GM21825 (cell line): ENCODE results near the gene NAP1L4.
A peak's percentile ranks its signal among the peaks of the same experiment; 100 is the strongest.

Source experiments
- ATAC-seq: cut with Tn5 transposase; IDR thresholded peaks from one replicate; pipeline ENCODE4 v1.9.1; 2021; ENCODE audit warnings: mild to moderate bottlenecking, moderate library complexity; ENCODE audit not compliant: unreplicated experiment

Gene NAP1L4

DNA sequence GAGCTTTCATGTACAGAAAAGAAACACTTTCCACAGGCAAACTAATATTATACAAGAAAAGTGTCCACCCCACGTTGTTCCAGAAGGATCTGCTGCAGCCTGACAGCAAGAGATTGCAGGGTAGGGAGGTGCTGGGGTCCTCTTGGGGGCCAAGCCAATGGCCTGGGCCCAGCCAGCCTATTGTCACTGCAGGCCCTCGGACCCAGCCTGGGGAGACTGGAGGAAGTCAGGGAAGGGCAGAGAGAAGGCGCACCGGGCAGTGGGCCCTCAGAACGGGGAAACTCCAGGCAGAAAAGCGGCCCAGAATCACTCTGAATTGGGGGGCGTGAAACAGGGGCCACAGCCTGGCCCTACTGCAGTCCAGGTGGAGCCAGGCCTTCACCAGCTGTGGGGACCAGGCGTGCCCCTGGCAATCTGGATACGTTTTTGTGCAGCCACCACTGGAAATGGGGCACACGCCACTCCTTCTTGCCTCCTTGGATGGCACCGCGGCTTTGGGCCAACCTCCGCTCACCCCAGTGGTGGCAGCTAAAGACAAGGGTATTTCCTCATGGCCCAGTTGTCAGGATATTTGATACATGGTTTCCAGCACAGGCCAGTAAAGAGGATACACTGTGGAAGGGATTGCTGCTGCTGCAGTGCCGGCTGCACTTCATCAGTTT lies 3.9 kb upstream of the NAP1L4 start:
- no peak for ATAC-seq

DNA sequence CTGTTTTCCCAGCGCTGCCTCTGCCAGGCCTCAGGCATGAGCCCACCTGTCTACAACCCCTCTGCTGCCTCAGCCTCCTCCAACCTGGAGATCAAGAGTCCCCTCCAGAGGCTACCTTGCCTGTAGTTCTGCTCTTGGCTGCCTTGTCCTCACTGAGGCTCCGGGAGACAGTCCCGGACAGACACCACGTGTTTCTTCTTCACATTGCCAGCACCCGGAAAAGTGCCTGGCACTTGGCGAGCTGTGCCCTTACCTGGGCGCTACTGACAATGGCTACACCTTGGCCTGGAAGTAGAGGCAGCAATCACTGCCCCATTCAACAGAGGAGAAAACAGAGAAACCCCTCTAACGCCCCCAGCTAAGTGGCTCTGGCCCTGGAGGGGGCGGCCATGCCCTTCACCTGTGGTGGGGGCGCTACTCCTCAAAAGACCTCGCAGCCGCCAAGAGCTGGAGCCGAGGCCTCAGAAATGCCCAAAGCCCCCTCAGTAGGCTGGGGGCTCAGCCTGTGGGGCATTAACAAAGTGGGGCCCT lies 3.0 kb upstream of the NAP1L4 start:
- ATAC-seq = no peak

DNA sequence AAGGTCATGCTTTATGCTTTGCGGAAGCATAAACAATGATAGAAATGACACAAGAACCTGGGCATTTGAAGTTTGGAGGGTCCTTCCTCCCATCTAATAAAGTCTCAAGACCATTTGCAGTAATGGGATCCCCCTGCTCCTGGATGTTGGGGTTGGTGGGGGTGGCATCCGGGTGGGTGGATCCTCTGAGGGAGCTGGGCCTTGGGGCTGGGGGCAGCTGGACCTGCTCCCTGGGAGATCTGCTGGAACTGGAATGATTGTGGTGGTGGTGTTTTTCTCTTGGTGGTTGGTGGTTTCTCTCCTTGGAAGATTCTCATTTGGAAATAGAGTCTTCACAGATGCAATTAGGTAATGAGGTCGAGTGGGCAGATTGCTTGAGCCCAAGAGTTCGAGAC lies 2.2 kb upstream of the NAP1L4 start:
- ATAC-seq = no peak

DNA sequence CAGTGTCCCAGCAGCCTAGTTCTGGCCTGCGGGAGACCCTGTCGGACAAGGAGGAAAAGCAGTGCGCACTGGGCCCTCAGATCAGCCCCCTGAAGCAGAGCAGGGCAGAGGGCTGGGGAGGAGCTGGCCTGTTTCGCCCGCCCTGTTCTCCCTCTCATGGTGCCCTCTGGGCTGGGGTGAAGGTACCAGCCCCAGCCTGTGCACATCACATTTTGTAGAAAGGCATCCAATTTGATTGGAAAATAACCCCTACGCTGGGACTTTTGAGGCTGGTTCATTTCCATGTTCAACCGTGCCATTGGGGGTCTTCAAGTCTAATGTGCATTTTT lies 832 bp upstream of the NAP1L4 start:
- ATAC-seq = no peak

DNA sequence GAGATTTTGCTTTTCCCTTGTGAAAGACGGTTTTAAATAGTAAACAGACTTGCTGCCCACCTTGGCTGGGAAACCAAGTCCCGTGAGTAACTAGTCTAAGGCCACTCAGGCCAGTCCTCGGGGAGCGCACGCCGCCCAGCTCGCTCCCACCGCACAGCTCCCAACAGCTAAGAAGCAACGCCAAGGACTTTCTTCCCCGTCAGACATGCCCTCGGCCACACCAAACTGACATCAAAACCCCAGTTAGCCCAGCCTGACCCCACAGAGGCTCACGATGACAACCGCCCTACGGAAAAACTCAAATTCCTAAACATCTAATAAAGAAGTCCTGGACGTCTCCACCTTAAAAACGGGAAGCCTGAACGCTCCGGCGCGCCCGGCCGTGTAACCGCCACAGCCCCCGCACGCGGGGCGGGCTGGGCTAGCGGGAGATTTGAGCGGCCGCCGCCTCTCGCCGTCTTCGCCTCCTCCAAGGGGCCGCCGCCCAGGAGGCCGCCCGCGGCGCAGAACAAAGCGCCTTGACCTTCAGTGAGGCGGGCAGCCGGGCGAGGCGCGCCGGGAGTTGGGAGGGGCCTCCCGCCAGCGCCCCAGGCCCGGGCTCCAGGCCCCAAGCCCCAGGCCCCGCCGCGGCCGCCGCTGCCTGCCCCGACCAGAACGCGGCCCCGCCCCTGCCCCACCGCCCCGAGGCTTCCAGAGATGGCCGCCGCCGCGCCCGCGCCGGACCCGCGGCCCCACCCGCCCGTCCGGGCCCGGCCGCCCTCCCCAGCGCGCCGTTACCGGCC lies 486 bp downstream of the NAP1L4 start:
- ATAC-seq = peak; percentile 31

DNA sequence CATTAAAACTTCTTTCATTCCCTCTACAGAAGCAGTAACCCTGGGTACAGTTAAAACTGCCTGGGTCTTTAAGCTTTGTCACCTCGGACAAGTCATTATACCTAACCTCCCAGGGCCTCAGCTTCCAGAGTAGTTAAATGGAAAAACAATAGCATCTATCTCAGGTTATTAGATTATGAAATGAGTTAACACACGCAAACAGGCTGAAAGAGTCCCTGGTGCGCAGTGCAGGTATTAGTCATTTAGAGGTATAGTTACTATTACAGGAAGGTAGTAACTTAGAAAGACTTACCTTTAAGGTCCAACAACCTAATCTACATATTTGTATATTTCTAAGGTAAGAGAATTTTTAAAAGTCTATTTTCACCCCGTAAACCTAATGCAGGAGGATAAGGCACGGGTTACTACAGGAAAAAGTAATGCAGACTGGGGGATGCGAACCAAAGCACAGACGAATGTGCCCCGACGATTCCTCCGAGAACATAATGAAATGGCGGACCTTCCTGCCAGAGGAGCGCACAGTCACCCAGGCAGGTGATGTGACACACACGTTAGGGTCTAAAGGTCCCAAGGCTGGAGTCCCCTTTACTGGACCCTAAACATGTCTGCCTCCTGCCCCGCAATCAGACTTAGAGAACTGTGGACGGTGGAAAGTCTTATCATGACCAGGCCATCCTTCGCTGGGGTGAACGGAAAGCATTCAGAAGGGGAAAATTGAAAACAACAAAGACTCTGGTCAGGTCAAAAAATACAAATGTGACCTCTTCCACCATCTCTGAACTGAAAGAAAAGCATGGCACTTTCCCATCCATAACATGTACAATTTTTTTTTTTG lies 1.3 kb downstream of the NAP1L4 start:
- ATAC-seq = no peak

DNA sequence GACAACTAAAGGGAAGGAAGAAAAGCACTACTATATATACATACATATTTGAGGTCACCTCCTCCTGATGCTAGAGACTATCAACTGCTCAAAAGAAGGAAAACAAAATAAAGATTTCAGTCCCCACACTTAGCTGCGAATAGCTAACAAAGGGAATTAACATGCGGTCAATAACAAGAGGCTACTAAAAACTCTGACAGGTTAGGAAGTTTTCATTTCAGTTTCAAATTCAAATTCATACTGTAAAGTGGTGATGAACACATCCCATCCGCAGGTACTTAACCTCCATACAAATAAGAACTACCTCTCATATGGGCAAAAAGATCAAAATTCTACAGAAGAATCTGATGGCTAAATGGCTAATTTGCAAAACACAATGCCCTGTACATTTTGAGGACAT lies 2.6 kb downstream of the NAP1L4 start:
- ATAC-seq = no peak

DNA sequence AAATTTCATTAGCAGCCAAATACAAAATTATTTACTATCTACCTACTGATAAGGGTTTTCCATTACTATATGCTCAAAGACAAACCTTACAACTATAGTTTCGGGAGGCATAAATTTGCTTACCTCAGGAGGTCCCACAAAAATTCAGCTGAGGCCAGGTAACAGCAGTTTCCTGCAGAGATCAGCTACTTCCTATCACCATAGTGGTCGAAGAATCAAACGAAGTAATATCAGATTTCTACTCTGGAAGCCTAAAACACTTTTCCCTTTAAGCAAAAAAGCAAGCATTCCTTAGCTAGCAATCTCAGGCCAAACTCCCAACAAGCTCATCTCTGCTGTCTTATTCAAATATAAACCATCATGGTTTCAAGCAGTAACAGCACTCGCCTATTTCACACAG lies 3.1 kb downstream of the NAP1L4 start:
- ATAC-seq = no peak

DNA sequence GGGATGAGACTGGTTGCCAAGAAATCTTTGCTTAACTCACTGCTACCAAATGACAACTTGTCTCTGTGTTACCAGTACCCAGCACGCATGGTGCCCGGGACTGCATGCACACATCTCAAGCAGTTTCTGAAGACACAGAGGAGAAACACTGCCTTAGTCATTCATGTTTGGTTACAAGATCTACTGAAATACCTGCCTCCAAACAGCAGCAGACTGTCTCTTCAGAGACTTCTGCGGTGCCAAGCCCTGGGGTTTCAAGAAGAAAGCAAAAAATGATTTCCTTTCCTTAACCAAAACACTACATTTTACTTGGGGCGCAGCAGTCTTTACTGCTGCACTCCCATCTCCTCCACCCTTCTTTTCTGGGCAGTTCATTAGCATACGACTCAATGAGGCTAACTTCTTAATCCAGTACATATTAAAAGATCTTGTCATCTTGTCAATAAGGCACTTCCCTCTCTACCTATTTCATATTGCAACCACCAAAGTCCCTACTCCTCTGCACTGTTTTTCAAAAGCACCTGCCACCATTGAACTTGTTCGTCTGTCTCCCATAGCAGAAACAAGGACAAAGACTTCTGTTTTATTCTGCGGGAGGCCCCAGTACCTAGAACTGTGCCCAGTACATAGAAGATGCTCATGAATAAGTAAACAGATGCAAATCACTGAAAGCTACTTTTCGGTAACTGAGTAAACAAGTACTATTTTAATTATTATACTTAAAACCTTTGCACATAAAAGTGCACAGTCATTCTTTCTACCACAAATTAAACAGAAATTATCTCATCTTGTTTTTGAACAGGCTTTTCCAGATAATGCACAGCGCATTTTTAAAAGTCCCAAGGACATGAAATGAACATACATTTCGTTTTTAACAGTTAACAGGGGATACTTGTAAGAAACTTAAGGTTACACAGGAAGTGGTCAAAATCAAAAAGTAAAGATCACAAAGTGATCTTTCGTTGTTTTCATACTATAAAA lies 4.0 kb downstream of the NAP1L4 start:
- no peak for ATAC-seq

DNA sequence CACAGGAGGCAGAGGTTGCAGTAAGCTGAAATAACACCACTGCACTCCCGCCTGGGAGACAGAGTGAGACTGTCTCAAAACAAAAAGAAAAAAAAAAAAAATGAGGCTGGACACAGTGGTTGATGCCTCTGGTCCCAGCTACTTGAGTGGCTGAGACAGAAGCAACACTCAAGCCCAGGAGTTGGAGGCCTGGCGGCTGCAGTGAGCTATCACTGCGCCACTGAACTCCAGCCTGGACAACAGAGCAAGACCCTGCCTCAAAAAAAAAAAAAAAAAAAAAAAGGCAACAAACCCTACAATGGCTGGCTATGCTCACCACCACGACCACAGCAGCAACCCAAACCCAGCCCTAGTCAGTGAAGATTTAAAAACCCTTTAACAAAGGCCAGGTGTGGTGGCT lies 8.2 kb downstream of the NAP1L4 start:
- ATAC-seq = no peak

DNA sequence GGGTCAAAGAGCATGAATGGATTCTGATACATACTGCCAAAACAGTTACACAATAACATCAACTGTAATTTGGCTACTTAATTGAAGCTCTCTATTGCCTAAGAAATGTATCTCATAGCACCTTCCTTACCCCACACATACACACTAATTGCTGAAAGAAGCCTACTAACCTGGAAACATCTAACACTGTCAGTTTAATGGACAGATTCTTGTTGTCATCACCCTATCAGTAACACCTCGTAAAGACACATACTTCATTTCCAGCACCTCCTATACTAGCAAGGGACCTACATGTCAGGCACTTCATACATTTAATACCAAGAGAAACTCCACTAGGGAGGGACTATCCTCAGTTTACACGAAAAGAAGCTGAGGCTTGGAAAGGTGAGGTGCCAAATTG lies 9.9 kb downstream of the NAP1L4 start:
- ATAC-seq = no peak

DNA sequence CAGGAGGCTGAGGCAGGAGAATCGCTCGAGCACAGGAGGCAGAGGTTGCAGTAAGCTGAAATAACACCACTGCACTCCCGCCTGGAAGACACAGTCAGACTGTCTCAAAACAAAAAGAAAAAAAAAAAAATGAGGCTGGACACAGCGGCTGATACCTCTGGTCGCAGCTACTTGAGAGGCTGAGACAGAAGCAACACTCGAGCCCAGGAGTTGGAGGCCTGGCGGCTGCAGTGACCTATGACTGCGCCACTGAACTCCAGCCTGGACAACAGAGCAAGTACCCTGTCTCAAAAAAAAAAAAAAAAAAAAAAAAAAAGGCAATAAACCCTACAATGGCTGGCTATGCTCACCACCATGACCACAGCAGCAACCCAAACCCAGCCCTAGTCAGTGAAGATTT lies 11.0 kb downstream of the NAP1L4 start:
- ATAC-seq = no peak

DNA sequence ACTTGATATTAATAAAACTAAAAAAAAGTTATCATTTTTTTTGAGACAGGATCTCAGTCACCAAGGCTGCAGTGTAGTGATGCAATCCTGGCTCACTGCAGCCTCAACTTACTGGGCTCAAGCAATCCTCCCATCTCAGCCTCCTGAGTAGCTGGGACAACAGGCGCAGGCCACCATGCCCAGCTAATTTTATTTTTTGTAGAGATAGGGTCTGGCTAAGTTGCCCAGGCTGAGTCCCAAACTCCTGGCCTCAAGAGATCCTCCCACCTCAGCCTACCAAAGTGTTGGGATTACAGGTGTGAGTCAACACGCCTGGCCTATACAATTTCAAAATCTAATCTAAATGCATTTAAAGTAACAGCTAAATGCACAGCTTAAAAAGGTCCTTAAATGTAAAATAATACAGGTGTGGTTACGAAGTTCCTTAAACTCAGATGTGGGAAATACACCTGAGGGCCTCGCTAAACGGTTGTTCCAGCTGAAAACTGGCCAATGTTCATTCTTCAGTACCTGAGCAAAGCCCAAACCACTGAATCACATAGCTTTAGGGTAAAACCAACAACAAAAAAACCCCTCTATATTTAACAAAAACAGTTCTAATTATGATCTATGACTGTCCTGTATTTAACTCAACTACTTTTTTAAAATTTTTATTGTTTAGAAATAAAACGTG lies 11.8 kb downstream of the NAP1L4 start:
- ATAC-seq = no peak

DNA sequence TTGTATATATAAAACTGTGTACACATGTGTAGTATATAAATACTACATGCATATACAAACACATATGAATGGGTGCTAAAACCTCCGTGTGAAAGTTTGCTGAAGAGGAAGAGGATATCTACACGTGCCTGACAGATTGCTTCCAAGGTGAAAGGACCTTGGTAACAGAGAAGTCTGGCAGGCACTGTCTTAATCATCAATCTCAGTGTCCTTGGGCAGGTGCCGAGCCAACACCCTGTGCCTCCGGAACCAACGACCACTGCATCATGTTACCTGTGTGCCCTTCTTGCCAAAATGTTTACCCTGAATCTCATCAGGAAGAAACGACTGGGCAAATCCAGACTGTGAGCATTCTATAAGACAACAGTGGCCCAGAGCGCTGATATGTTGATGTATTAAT lies 15.0 kb downstream of the NAP1L4 start:
- ATAC-seq = no peak

DNA sequence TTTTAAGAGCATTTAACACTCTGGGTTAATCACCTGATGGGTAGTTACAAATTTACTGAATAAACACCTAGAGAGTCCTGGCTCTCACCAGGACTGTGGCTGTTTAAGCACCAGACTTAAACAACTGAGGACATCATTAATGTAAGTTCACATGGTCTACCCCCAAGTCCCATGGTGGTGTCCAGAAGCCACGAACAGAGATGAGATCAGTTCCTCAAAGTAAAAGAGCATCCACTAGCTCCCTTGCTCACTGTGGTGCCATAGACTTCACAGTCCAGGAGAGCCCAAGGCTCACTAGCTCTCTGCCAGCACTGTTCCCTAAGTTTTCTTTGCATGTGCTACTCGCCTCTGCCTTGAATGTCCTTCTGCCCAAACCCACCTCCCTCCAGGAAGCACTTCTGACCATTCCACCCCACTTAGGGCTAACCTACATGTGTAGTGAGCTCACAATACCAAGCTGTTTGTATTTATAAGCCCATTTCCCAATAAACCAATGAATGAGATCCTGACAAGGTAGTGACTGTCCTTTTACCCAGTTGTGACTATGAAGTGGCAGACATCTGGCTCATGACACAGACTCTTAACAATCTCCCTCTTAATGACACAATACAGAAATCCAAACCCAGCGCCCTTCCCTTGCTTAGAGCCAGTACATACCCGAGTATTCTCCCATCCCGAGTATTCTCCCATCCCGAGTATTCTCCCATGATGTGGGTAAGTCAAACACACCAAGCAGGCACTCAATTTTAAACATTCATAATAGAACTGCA lies 15.7 kb downstream of the NAP1L4 start:
- no peak for ATAC-seq

DNA sequence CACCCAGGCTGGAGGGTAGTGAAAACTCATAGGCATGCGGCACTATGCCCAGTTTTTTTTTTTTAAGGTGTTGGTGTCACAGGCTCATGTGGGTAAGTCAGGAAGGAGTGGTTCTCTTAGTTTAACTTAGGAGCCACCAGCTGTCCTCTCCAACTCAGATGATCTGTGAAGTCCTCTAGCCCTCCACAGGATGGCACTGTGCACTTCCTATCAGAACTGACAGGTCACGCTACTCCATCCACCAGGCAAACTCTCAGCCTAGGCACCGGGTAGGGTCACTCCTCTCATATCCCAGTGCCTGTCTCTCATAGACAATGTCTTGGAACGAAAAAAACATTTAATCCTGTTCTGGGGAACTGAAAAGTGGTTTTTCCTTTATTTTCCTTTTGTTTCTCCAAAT lies 16.5 kb downstream of the NAP1L4 start:
- no peak for ATAC-seq

DNA sequence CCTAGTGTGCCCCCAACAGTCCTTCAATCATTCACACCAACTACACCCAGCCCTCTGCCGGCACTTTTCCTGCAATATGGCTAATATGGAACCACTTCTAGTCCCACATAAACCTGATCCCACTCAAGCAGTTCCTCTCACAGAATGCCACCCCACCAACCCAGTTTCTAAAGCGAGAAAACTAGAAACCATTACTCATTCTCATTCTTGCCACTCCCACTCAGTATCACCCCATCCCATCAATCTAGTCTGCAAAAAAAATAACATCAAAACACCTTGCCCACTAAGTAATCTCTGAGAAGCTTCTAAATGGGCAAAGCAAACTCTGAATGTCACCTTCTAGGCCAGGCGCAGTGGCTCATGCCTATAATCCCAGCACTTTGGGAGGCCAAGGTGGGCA lies 17.9 kb downstream of the NAP1L4 start:
- ATAC-seq = no peak

DNA sequence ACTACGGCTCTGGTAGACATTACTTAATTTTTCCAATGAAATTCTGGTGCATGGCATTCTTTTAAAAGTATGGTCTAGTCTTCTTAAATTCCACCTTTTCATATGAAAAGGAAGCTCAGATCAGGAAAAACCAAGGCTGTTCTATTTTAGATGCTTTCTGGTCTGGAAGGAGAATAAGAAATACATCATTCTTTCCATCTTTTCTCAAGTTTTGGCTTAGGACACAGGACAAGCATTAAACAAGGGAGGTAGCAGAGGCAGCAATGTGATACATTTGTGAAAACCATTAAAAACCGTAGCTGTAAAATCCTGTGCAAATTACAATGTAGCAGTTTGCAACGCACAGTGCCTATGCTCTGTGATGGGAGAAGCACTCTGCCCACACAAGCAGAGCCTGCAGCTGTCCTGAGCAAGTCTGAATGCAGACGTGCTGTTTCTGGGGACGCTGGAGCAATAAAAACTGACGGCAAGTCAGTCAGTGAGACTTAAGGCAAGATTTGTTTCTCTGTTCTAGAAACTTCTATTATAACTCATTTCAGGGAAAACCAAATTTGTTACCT lies 23.7 kb downstream of the NAP1L4 start:
- ATAC-seq = no peak

DNA sequence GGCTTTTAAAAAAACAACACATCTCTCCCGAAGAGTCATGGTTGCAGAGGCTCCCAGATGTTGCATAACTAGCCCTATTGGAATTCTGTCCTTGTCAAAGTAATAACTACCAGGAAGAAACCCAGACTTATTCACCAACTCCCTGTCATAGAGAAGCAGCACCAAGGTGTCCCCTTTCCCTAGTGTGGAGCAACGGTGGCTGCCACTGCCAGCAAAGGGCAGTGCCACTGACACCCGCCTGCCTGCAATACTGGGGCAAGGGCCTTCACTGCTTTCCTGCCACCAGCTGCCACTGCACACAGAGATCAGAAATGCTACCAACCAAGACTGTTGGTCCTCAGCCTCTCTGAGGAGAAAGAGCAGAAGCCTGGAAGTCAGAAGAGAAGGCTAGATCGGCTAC lies 27.3 kb downstream of the NAP1L4 start:
- ATAC-seq = no peak
